Measurements from ENCODE around the gene TJP3. TPM values are rescaled to one million over a fixed set of nuclear protein-coding genes. Genes with fewer than 3 reads are reported as not detected.
A peak's percentile ranks its signal among the peaks of the same experiment; 100 is the strongest.

The TJP3 gene
- total and polyA plus RNA-seq, 4 donors: 0.26 to 29.2 (median 0.72) TPM

DNA sequence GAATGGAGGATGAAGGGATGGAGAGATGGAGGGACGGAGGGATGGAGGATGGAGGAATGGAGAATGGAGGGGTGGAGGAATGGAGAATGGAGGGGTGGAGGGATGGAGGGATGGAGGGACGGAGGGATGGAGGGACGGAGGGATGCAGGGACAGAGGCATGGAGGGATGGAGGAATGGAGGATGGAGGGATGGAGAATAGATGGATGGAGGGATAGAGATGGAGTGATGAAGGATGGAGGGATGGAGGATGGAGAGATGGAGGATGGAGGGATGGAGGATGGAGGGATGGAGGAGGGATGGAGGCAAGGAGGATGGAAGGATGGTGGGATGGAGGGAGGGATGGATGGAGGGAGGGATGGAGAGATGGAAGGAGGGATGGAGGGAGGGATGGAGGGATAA, 30.0 kb upstream of the TJP3 start:
- Histone ChIP-seq H3K27ac (ENCODE audit: low read depth in 1 of 2, low read length in 2 of 2) (no peak overlapping the region), H3K36me3 (ENCODE audit: control insufficient read depth in 1 of 2, insufficient read depth in 2 of 2, low read length in 1 of 2) (no peaks in the 10 kb centered on the region), H3K27me3 (ENCODE audit: control insufficient read depth in 1 of 2, insufficient read depth in 2 of 2, low read length in 1 of 2) (no peaks in the 10 kb centered on the region), H3K4me1 (ENCODE audit: control insufficient read depth in 1 of 2, insufficient read depth in 2 of 2, low read length in 2 of 2) (no peaks in the 10 kb centered on the region), H3K4me3 (ENCODE audit: low read length in 2 of 2) (no peak overlapping the region), H3K9me3 (ENCODE audit: control insufficient read depth, low read length) (no peaks in the 10 kb centered on the region)
- intact Hi-C loops (cut with DNase I): no loop called here
- WGBS, 2 donors: 97 to 98% methylated on average over 3 of the region's 3 CpGs
- DNase-seq (no peak), ATAC-seq (ENCODE audit: low FRiP score) (no peak)

DNA sequence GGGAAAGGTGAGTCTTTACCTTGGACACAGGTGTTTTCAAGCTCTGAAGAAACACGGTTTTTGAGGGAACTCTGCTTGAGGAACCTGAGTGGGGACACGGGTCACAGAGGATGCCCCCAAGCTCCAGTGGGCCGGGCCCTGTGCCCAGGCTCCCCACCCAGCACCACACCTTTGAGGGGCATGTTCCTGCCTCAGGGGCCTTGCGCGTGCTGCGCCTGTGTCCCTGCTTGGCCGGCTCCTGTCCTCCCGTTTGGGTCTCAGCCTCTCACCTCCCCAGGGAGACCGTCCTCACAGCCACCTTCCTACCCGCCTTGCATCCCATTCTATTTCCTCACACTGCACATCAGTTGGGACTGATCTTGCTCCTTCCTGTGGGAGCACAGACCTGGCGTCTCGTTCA, 29.0 kb upstream of the TJP3 start:
- no peak for DNase-seq
- H3K4me1 ChIP-seq (ENCODE audit: control insufficient read depth in 1 of 2, insufficient read depth in 2 of 2, low read length in 2 of 2): no peaks in the 10 kb centered on the region
- no peak for ATAC-seq (ENCODE audit: low FRiP score)
- intact Hi-C loops (cut with DNase I): no loop called here
- H3K4me3 ChIP-seq (ENCODE audit: low read length in 2 of 2): no peak overlapping the region
- no peaks in the 10 kb centered on the region for H3K9me3 ChIP-seq (ENCODE audit: control insufficient read depth, low read length)
- no peaks in the 10 kb centered on the region for H3K36me3 ChIP-seq (ENCODE audit: control insufficient read depth in 1 of 2, insufficient read depth in 2 of 2, low read length in 1 of 2)
- H3K27me3 ChIP-seq (ENCODE audit: control insufficient read depth in 1 of 2, insufficient read depth in 2 of 2, low read length in 1 of 2): no peaks in the 10 kb centered on the region
- 87 to 91% methylated on average over 12 of the region's 12 CpGs for WGBS, 2 donors
- H3K27ac ChIP-seq (ENCODE audit: low read depth in 1 of 2, low read length in 2 of 2): no peak overlapping the region

DNA sequence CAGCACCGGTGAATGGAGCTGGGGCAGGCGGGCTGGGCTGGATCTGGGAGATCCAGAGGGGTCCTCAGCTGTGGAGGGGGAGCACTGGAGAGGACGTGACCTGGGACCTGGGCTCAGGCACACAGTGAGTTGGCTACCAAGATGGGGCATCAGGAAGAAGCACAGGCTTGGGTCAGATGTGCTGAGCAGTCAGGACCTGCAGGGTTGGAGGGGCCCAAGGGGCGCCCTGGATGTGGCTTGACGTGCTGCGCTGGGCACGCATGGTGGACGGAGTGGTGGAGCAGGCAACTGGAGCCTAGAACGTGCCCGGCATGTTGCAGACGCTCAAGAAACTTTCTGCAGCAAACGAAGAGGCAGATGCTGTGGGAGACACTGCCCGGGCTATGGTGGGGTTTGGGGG, 28.6 kb upstream of the TJP3 start:
- intact Hi-C loops (cut with DNase I): no loop called here
- Histone ChIP-seq H3K36me3 (ENCODE audit: control insufficient read depth in 1 of 2, insufficient read depth in 2 of 2, low read length in 1 of 2) (no peaks in the 10 kb centered on the region), H3K9me3 (ENCODE audit: control insufficient read depth, low read length) (no peaks in the 10 kb centered on the region), H3K4me3 (ENCODE audit: low read length in 2 of 2) (no peak overlapping the region), H3K27ac (ENCODE audit: low read depth in 1 of 2, low read length in 2 of 2) (no peak overlapping the region), H3K27me3 (ENCODE audit: control insufficient read depth in 1 of 2, insufficient read depth in 2 of 2, low read length in 1 of 2) (no peaks in the 10 kb centered on the region), H3K4me1 (ENCODE audit: control insufficient read depth in 1 of 2, insufficient read depth in 2 of 2, low read length in 2 of 2) (no peaks in the 10 kb centered on the region)
- 89 to 94% methylated on average over 13 of the region's 13 CpGs for WGBS, 2 donors
- no peak for ATAC-seq (ENCODE audit: low FRiP score)
- DNase-seq: no peak

DNA sequence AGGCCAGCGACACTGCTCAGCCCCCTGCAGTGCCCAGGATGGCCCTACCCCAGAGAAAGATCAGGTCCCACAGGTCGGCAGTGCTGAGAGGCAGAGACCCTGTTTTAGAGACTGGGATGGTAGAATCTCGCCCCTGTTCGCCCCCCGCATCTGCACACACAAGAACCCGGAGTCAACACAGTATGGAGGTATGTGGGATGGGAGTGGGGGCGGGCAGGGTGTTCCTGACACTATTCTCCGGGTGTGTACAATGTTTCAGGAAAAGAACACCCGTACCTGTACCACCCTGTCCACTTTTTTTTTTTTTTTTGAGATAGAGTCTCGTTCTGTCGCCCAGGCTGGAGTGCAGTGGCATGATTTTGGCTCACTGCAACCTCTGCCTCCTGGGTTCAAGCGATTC, 27.2 kb upstream of the TJP3 start:
- intact Hi-C loops (cut with DNase I): no loop called here
- 92 to 93% methylated on average over 12 of the region's 12 CpGs for WGBS, 2 donors
- Histone ChIP-seq H3K36me3 (ENCODE audit: control insufficient read depth in 1 of 2, insufficient read depth in 2 of 2, low read length in 1 of 2) (no peaks in the 10 kb centered on the region), H3K9me3 (ENCODE audit: control insufficient read depth, low read length) (no peaks in the 10 kb centered on the region), H3K4me1 (ENCODE audit: control insufficient read depth in 1 of 2, insufficient read depth in 2 of 2, low read length in 2 of 2) (no peaks in the 10 kb centered on the region), H3K4me3 (ENCODE audit: low read length in 2 of 2) (no peak overlapping the region), H3K27ac (ENCODE audit: low read depth in 1 of 2, low read length in 2 of 2) (no peak overlapping the region), H3K27me3 (ENCODE audit: control insufficient read depth in 1 of 2, insufficient read depth in 2 of 2, low read length in 1 of 2) (no peaks in the 10 kb centered on the region)
- ATAC-seq (ENCODE audit: low FRiP score) (no peak), DNase-seq (no peak)

DNA sequence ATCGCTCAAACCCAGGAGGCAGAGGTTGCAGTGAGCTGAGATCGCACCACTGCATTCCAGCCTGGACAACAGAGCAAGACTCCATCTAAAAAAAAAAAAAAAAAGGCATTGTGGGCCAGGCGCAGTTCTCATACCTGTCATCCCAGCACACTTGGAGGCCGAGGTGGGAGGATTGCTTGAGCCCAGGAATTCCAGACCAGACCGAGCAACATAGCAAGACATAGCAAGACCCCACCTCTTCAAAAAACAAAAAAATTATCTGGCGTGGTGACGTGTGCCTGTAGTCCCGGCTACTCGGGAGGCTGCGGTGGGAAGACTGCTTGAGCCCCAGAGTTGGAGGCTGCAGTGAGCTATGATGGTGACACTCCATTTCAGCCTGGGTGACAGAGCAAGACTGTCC, 25.9 kb upstream of the TJP3 start:
- Histone ChIP-seq H3K27me3 (ENCODE audit: control insufficient read depth in 1 of 2, insufficient read depth in 2 of 2, low read length in 1 of 2) (no peaks in the 10 kb centered on the region), H3K36me3 (ENCODE audit: control insufficient read depth in 1 of 2, insufficient read depth in 2 of 2, low read length in 1 of 2) (no peaks in the 10 kb centered on the region), H3K9me3 (ENCODE audit: control insufficient read depth, low read length) (no peaks in the 10 kb centered on the region), H3K4me1 (ENCODE audit: control insufficient read depth in 1 of 2, insufficient read depth in 2 of 2, low read length in 2 of 2) (no peaks in the 10 kb centered on the region), H3K4me3 (ENCODE audit: low read length in 2 of 2) (no peak overlapping the region), H3K27ac (ENCODE audit: low read depth in 1 of 2, low read length in 2 of 2) (no peak overlapping the region)
- WGBS, 2 donors: 90 to 95% methylated on average over 10 of the region's 10 CpGs
- intact Hi-C loops (cut with DNase I): no loop called here
- ATAC-seq (ENCODE audit: low FRiP score) (no peak), DNase-seq (no peak)

DNA sequence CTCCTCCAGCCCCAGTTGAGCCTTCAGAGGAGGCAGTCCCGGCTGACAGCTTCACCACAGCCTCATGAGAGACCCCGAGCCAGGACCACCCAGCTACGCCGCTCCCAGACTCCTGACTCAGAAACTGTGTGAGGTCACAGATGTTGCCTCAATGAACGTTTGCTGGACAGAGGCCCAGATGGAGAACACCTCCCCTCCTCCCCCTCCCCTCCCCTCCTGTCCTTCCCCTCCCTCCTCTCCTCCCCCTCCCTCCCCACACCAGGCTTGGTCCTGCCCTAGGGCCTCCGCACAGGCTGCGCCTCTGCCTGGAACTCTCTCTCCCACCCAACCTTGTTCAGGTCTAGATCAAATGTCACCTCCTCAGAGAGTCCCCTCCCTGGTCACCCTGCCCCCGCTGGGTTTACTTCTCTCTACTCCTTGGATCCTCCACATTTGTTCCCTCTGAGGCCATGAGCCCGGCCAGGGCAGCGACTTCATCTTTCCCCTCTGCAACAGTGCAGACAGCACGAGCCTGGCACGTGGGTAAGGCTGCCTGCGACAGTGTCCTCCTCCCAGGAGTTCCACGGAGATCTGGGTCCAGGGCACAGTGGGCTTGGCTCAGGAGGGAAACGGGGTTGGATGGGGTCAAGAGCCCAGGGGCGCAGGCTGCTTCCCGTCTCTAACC, 25.3 kb upstream of the TJP3 start:
- Histone ChIP-seq H3K27me3 (ENCODE audit: control insufficient read depth in 1 of 2, insufficient read depth in 2 of 2, low read length in 1 of 2) (no peaks in the 10 kb centered on the region), H3K9me3 (ENCODE audit: control insufficient read depth, low read length) (no peaks in the 10 kb centered on the region), H3K27ac (ENCODE audit: low read depth in 1 of 2, low read length in 2 of 2) (no peak overlapping the region), H3K4me1 (ENCODE audit: control insufficient read depth in 1 of 2, insufficient read depth in 2 of 2, low read length in 2 of 2) (no peaks in the 10 kb centered on the region), H3K4me3 (ENCODE audit: low read length in 2 of 2) (no peak overlapping the region), H3K36me3 (ENCODE audit: control insufficient read depth in 1 of 2, insufficient read depth in 2 of 2, low read length in 1 of 2) (no peaks in the 10 kb centered on the region)
- peak in 1 of 2 donors; percentile 53 for DNase-seq
- intact Hi-C loops (cut with DNase I): no loop called here
- no peak for ATAC-seq (ENCODE audit: low FRiP score)
- 56 to 60% methylated on average over 17 of the region's 17 CpGs for WGBS, 2 donors

DNA sequence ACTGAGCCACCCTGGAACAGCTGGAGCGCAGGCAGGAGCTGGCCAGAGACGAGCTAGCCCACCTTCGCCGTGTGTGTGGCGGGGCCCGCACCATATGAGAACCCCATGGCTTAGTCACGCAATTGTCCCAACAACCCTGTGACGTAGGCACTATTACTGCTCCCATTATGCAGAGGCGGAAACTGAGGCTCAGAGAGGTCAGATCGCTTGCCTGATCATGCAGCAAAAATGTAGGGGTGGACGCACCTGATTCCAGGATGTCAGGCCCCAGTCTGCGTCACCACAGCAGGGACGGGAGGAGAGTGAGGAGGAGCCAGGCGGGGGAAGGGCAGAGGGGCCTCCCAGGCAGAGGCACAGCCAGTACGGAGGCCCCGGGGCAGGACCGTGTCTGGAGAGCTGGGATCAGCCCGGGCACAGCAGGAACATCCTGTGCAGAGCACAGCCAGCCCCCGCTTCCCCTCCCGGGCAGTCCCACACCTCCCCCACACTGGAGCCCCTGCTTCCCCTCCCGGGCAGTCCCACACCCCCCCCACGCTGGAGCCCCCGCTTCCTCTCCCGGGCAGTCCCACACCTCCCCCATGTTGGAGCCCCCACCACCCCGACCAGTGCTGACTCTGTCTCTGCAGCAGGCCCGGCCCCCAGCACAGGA, 24.7 kb upstream of the TJP3 start:
- Histone ChIP-seq H3K27ac (ENCODE audit: low read depth in 1 of 2, low read length in 2 of 2) (no peak overlapping the region), H3K36me3 (ENCODE audit: control insufficient read depth in 1 of 2, insufficient read depth in 2 of 2, low read length in 1 of 2) (no peaks in the 10 kb centered on the region), H3K27me3 (ENCODE audit: control insufficient read depth in 1 of 2, insufficient read depth in 2 of 2, low read length in 1 of 2) (no peaks in the 10 kb centered on the region), H3K4me3 (ENCODE audit: low read length in 2 of 2) (no peak overlapping the region), H3K9me3 (ENCODE audit: control insufficient read depth, low read length) (no peaks in the 10 kb centered on the region), H3K4me1 (ENCODE audit: control insufficient read depth in 1 of 2, insufficient read depth in 2 of 2, low read length in 2 of 2) (no peaks in the 10 kb centered on the region)
- no peak for DNase-seq
- WGBS, 2 donors: 68 to 71% methylated on average over 22 to 26 of the region's 26 CpGs
- peak; percentile 20 for ATAC-seq (ENCODE audit: low FRiP score)
- intact Hi-C loops (cut with DNase I): no loop called here

DNA sequence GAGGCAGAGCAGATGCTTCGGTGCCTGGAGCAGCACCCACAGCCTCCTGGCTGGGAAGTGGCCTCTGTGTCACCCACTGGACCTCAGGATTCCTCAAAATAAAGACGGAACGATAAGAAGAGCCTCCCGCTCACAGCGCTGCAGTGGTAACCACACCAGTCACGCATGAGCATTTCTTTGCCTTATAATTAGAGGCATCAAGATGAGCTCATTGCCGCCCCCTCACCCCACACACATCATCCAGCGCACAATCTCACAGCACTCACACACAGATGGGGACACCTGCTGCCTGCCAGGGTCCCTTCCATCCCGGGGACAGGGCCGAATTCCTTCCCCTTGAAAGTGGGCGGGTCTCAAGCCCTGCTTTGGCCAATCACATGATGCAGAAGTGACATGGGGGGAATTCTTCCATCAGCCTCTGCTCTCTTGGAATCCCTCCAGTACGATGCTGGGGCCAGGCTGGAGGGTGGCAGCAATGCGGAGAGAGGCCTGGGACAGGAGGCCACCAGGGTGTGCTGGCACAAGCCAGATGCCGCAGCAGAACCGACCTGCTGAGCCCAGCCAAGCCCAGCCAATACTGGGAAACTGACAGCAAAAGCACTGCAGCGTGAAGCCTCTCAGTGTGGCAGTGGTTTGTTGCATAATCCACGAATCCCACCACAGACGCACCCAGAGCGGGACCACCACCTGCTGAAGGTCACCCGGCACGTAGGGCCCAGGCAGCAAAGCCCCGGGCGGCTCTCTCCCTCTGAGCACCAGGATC, 23.9 kb upstream of the TJP3 start:
- Histone ChIP-seq H3K36me3 (ENCODE audit: control insufficient read depth in 1 of 2, insufficient read depth in 2 of 2, low read length in 1 of 2) (no peaks in the 10 kb centered on the region), H3K27ac (ENCODE audit: low read depth in 1 of 2, low read length in 2 of 2) (no peak overlapping the region), H3K4me1 (ENCODE audit: control insufficient read depth in 1 of 2, insufficient read depth in 2 of 2, low read length in 2 of 2) (no peaks in the 10 kb centered on the region), H3K9me3 (ENCODE audit: control insufficient read depth, low read length) (no peaks in the 10 kb centered on the region), H3K27me3 (ENCODE audit: control insufficient read depth in 1 of 2, insufficient read depth in 2 of 2, low read length in 1 of 2) (no peaks in the 10 kb centered on the region), H3K4me3 (ENCODE audit: low read length in 2 of 2) (no peak overlapping the region)
- intact Hi-C loops (cut with DNase I): no loop called here
- 80 to 84% methylated on average over 23 of the region's 23 CpGs for WGBS, 2 donors
- no peak for ATAC-seq (ENCODE audit: low FRiP score)
- no peak for DNase-seq

Measured in aorta (tissue), 5 donors.